GM23248 (cell line): Measurements from ENCODE around the gene TEX261.

ENCODE experiments used
- EZH2 ChIP-seq: fragments of 200-600 bp; sonication (generic); IDR thresholded peaks from 2 replicates; pipeline ENCODE4 v1.6.1; 2018; ENCODE audit warnings: antibody characterized with exemption, mild to moderate bottlenecking; ENCODE audit not compliant: insufficient read depth, poor library complexity, severe bottlenecking
- EZH2phosphoT487 ChIP-seq: fragments of 200-600 bp; sonication (generic); IDR thresholded peaks from 2 replicates; pipeline ENCODE4 v1.6.1; 2018; ENCODE audit warnings: antibody characterized with exemption, moderate library complexity, mild to moderate bottlenecking, low read depth; ENCODE audit not compliant: insufficient read depth

DNA sequence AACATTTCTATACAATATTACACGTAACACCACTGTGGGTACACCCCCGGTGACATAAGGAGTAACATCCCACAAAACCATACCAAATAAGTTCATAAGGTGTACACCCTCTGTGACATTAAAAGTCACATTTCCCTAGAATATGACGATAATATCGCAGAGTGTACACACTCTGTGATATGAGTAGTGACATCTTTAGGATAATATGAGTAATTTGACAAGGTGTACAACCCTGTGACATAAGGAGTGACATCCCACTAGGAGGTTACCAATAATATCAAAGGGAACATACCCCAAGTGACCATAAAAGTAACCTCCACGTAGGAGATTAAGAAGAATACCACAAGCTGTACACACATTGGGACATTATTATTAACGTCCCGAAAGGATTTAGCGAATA is 24.0 kb upstream of the TEX261 start:
- no peak for TF ChIP-seq EZH2
- no peak for TF ChIP-seq EZH2phosphoT487
